Measurements from ENCODE around the gene GFAP.

DNA sequence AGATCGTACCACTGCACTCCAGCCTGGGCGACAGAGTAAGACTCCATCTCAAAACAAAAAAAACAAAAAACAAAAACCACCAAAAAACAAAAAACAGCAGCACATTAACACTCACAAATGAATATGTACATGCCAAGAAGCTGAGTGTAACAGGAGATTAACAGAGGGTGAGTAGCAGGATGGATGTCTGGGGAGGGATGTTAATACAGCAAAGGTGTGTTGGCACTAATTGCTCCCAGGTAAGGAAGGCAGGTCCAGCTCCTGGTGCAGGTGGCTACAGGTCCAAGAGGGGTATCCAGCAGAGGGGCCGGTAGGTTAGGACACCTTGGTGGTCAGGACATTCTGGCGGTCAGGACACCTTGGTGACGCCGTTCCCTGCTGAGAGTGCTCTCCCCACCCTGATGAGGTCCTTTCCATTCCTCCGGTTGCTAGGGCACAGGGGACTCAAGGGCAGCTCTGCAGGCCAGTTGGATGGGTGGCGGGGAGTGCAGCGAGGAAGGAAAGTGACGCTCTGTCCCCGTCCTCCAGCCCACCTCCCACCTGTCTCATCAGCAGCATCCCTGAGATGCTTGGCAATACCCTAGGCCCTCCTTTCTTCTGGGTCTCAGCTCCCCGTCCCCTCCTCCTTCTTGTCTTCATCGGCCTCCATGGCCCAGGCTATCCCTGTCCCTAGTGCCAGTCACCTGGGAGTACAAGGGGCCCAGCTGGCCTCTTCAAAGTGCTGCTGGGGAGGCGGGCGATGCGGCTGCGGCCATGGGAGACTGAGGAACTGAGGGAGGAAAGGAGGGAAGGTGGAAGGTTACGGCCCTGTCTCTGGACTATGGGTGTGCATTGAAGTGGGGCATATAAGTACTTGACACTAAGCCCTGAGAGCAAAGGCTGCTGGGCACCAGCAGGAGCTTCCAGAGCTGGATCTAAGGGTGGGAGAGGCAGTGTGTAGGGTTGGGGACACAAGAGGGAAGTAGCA, 10.7 kb upstream of the GFAP start:
- TF ChIP-seq, protein P1, sequence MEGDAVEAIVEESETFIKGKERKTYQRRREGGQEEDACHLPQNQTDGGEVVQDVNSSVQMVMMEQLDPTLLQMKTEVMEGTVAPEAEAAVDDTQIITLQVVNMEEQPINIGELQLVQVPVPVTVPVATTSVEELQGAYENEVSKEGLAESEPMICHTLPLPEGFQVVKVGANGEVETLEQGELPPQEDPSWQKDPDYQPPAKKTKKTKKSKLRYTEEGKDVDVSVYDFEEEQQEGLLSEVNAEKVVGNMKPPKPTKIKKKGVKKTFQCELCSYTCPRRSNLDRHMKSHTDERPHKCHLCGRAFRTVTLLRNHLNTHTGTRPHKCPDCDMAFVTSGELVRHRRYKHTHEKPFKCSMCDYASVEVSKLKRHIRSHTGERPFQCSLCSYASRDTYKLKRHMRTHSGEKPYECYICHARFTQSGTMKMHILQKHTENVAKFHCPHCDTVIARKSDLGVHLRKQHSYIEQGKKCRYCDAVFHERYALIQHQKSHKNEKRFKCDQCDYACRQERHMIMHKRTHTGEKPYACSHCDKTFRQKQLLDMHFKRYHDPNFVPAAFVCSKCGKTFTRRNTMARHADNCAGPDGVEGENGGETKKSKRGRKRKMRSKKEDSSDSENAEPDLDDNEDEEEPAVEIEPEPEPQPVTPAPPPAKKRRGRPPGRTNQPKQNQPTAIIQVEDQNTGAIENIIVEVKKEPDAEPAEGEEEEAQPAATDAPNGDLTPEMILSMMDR (IDR thresholded peaks at IDR 0.05; ENCODE audit: low read depth, low read length, missing input control), result no peak
- TF ChIP-seq, protein P2, sequence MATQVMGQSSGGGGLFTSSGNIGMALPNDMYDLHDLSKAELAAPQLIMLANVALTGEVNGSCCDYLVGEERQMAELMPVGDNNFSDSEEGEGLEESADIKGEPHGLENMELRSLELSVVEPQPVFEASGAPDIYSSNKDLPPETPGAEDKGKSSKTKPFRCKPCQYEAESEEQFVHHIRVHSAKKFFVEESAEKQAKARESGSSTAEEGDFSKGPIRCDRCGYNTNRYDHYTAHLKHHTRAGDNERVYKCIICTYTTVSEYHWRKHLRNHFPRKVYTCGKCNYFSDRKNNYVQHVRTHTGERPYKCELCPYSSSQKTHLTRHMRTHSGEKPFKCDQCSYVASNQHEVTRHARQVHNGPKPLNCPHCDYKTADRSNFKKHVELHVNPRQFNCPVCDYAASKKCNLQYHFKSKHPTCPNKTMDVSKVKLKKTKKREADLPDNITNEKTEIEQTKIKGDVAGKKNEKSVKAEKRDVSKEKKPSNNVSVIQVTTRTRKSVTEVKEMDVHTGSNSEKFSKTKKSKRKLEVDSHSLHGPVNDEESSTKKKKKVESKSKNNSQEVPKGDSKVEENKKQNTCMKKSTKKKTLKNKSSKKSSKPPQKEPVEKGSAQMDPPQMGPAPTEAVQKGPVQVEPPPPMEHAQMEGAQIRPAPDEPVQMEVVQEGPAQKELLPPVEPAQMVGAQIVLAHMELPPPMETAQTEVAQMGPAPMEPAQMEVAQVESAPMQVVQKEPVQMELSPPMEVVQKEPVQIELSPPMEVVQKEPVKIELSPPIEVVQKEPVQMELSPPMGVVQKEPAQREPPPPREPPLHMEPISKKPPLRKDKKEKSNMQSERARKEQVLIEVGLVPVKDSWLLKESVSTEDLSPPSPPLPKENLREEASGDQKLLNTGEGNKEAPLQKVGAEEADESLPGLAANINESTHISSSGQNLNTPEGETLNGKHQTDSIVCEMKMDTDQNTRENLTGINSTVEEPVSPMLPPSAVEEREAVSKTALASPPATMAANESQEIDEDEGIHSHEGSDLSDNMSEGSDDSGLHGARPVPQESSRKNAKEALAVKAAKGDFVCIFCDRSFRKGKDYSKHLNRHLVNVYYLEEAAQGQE (IDR thresholded peaks at IDR 0.05), result no peak
- TF ChIP-seq, protein P3, sequence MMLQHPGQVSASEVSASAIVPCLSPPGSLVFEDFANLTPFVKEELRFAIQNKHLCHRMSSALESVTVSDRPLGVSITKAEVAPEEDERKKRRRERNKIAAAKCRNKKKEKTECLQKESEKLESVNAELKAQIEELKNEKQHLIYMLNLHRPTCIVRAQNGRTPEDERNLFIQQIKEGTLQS (IDR thresholded peaks at IDR 0.05), result no peak
- TF ChIP-seq JUND (IDR thresholded peaks at IDR 0.05), result no peak
- TF ChIP-seq, protein P4, sequence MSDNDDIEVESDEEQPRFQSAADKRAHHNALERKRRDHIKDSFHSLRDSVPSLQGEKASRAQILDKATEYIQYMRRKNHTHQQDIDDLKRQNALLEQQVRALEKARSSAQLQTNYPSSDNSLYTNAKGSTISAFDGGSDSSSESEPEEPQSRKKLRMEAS (IDR thresholded peaks at IDR 0.05), result no peak

Measured in liver (tissue), 3 donors.